ENCODE measurements around the gene GRID1. TPM values are rescaled to one million over a fixed set of nuclear protein-coding genes. Genes with fewer than 3 reads are reported as not detected.
A peak's percentile ranks its signal among the peaks of the same experiment; 100 is the strongest.

GRID1 gene
- total and polyA plus RNA-seq, 11 donors: 0.69 to 3.4 (median 1.6) TPM

- intact Hi-C loops (cut with DNase I): no loop called here
- no peaks in the 10 kb centered on the region for H3K4me1 ChIP-seq
Observed at GRCh38 chr10:86204421-86205305, 161.9 kb downstream of the GRID1 start.

GRCh38 chr10:86203162-86203905 is 163.3 kb downstream of the GRID1 start:
- WGBS, 4 donors: 49 to 61% (median 57%) methylated on average over 11 of the region's 11 CpGs
- peak in 1 of 5 donors; percentile 25 for DNase-seq
- TF ChIP-seq CTCF (IDR thresholded peaks at IDR 0.05) (no peak), POLR2A (IDR thresholded peaks at IDR 0.05) (no peak)
- H3K4me3 ChIP-seq: no peak overlapping the region
- intact Hi-C loops (cut with DNase I): no loop called here
- peaks cover 0 to 4% (median 0%) of the 10 kb centered on the region in 12 donors for H3K9me3 ChIP-seq
- no peak for ATAC-seq
- no peaks in the 10 kb centered on the region for H3K27me3 ChIP-seq
- H3K36me3 ChIP-seq: no peaks in the 10 kb centered on the region
- H3K27ac ChIP-seq: no peak overlapping the region
- no peaks in the 10 kb centered on the region for H3K4me1 ChIP-seq

More at GRCh38 chr10:86204421-86205305, 161.9 kb downstream of the GRID1 start:
- Histone ChIP-seq H3K4me3 (no peak overlapping the region), H3K36me3 (no peaks in the 10 kb centered on the region), H3K27ac (no peak overlapping the region), H3K9me3 (peaks cover 0 to 4% (median 0%) of the 10 kb centered on the region in 12 donors), H3K27me3 (no peaks in the 10 kb centered on the region)
- DNase-seq (no peak), ATAC-seq (no peak)
- TF ChIP-seq POLR2A (IDR thresholded peaks at IDR 0.05) (no peak), CTCF (IDR thresholded peaks at IDR 0.05) (no peak)
- 82 to 88% (median 86%) methylated on average over 9 of the region's 9 CpGs for WGBS, 4 donors

- Histone ChIP-seq H3K9me3 (peaks cover 0 to 4% (median 0%) of the 10 kb centered on the region in 12 donors), H3K27me3 (no peaks in the 10 kb centered on the region), H3K36me3 (no peaks in the 10 kb centered on the region), H3K4me1 (no peaks in the 10 kb centered on the region), H3K27ac (no peak overlapping the region), H3K4me3 (no peak overlapping the region)
- ATAC-seq (no peak), DNase-seq (no peak)
- intact Hi-C loops (cut with DNase I): no loop called here
- TF ChIP-seq POLR2A (IDR thresholded peaks at IDR 0.05) (no peak), CTCF (IDR thresholded peaks at IDR 0.05) (no peak)
- WGBS, 4 donors: 85 to 89% (median 88%) methylated on average over 5 of the region's 5 CpGs
Observed at GRCh38 chr10:86202226-86202735, 164.3 kb downstream of the GRID1 start.

- DNase-seq (no peak), ATAC-seq (no peak)
- Histone ChIP-seq H3K4me1 (no peaks in the 10 kb centered on the region), H3K9me3 (peaks cover 0 to 4% (median 0%) of the 10 kb centered on the region in 12 donors), H3K4me3 (no peak overlapping the region), H3K36me3 (no peaks in the 10 kb centered on the region), H3K27ac (no peak overlapping the region), H3K27me3 (no peaks in the 10 kb centered on the region)
- no peak for TF ChIP-seq CTCF (IDR thresholded peaks at IDR 0.05)
- TF ChIP-seq POLR2A (IDR thresholded peaks at IDR 0.05): no peak
- 75 to 89% (median 84%) methylated on average over 1 of the region's 1 CpG for whole genome bisulfite sequencing, 4 donors
- intact Hi-C loops (cut with DNase I): no loop called here
Observed at GRCh38 chr10:86200867-86201266, 165.7 kb downstream of the GRID1 start.
